ENCODE measurements around the gene MUC5AC. TPM values are rescaled to one million over a fixed set of nuclear protein-coding genes. Genes with fewer than 3 reads are reported as not detected.
A peak's percentile ranks its signal among the peaks of the same experiment; 100 is the strongest.

MUC5AC gene
- total and polyA plus RNA-seq, 7 donors, result 0.02 TPM; not detected in 6

- 62 to 74% (median 64%) methylated on average over 7 of the region's 7 CpGs for WGBS, 3 donors
- no peaks in the 10 kb centered on the region for H3K36me3 ChIP-seq (ENCODE audit: insufficient read depth in 1 of 2, low read depth in 1 of 2)
- intact Hi-C loops (cut with DNase I), result no loop called here
- no peaks in the 10 kb centered on the region for H3K9me3 ChIP-seq
- TF ChIP-seq CTCF (IDR thresholded peaks at IDR 0.05), result no peak
- DNase-seq (no peak), ATAC-seq (no peak)
- peaks cover 0 to 45% (median 4%) of the 10 kb centered on the region in 3 donors for H3K27me3 ChIP-seq (ENCODE audit: insufficient read depth in 3 of 3, low read length in 2 of 3)
- no peak overlapping the region for H3K4me3 ChIP-seq
- H3K27ac ChIP-seq, result no peak overlapping the region
- no peaks in the 10 kb centered on the region for H3K4me1 ChIP-seq
Measured at GRCh38 chr11:1122664-1123002, 35.1 kb upstream of the MUC5AC start.

GRCh38 chr11:1123970-1124369 is 33.8 kb upstream of the MUC5AC start:
- ATAC-seq (no peak), DNase-seq (peak in 1 of 2 donors; percentile 39)
- Histone ChIP-seq H3K27ac (no peak overlapping the region), H3K4me1 (no peaks in the 10 kb centered on the region), H3K27me3 (ENCODE audit: insufficient read depth in 3 of 3, low read length in 2 of 3) (peaks cover 0 to 43% (median 8%) of the 10 kb centered on the region in 3 donors), H3K4me3 (no peak overlapping the region), H3K36me3 (ENCODE audit: insufficient read depth in 1 of 2, low read depth in 1 of 2) (no peaks in the 10 kb centered on the region), H3K9me3 (no peaks in the 10 kb centered on the region)
- intact Hi-C loops (cut with DNase I), result no loop called here
- TF ChIP-seq CTCF (IDR thresholded peaks at IDR 0.05), result no peak
- WGBS, 3 donors, result 85 to 100% (median 88%) methylated on average over 1 of the region's 1 CpG

- H3K36me3 ChIP-seq (ENCODE audit: insufficient read depth in 1 of 2, low read depth in 1 of 2), result no peaks in the 10 kb centered on the region
- TF ChIP-seq CTCF (IDR thresholded peaks at IDR 0.05), result no peak
- H3K9me3 ChIP-seq, result no peaks in the 10 kb centered on the region
- no peaks in the 10 kb centered on the region for H3K4me1 ChIP-seq
- no peak for ATAC-seq
- peaks cover 0 to 41% (median 14%) of the 10 kb centered on the region in 3 donors for H3K27me3 ChIP-seq (ENCODE audit: insufficient read depth in 3 of 3, low read length in 2 of 3)
- no peak for DNase-seq
- H3K4me3 ChIP-seq, result no peak overlapping the region
- WGBS, 3 donors, result 88 to 96% (median 90%) methylated on average over 9 of the region's 9 CpGs
- intact Hi-C loops (cut with DNase I), result no loop called here
- H3K27ac ChIP-seq, result no peak overlapping the region
Measured at GRCh38 chr11:1125803-1126202, 31.9 kb upstream of the MUC5AC start.

GRCh38 chr11:1126491-1126926 is 31.2 kb upstream of the MUC5AC start:
- Histone ChIP-seq H3K4me1 (no peaks in the 10 kb centered on the region), H3K4me3 (no peak overlapping the region), H3K27me3 (ENCODE audit: insufficient read depth in 3 of 3, low read length in 2 of 3) (peaks cover 0 to 44% (median 18%) of the 10 kb centered on the region in 3 donors), H3K9me3 (no peaks in the 10 kb centered on the region), H3K27ac (no peak overlapping the region), H3K36me3 (ENCODE audit: insufficient read depth in 1 of 2, low read depth in 1 of 2) (no peaks in the 10 kb centered on the region)
- intact Hi-C loops (cut with DNase I), result no loop called here
- ATAC-seq (no peak), DNase-seq (no peak)
- WGBS, 3 donors, result 76 to 78% (median 77%) methylated on average over 15 of the region's 15 CpGs
- no peak for TF ChIP-seq CTCF (IDR thresholded peaks at IDR 0.05)

GRCh38 chr11:1126935-1127663 is 30.7 kb upstream of the MUC5AC start:
- H3K27me3 ChIP-seq (ENCODE audit: insufficient read depth in 3 of 3, low read length in 2 of 3), result peaks cover 0 to 43% (median 18%) of the 10 kb centered on the region in 3 donors
- ATAC-seq (no peak), DNase-seq (no peak)
- intact Hi-C loops (cut with DNase I), result no loop called here
- H3K27ac ChIP-seq, result no peak overlapping the region
- no peaks in the 10 kb centered on the region for H3K4me1 ChIP-seq
- no peaks in the 10 kb centered on the region for H3K36me3 ChIP-seq (ENCODE audit: insufficient read depth in 1 of 2, low read depth in 1 of 2)
- no peak for TF ChIP-seq CTCF (IDR thresholded peaks at IDR 0.05)
- WGBS, 3 donors, result 73 to 76% (median 76%) methylated on average over 29 to 30 of the region's 30 CpGs
- H3K4me3 ChIP-seq, result no peak overlapping the region
- no peaks in the 10 kb centered on the region for H3K9me3 ChIP-seq
